CD4-positive, alpha-beta T cell (primary cell): ENCODE results near the gene DPH5. TPM values are rescaled to one million over a fixed set of nuclear protein-coding genes. Genes with fewer than 3 reads are reported as not detected.

Experiments used
- ATAC-seq: fragments of 200-7000 bp; cut with Tn5 transposase; one replicate; pipeline ENCODE4 v1.10.0; 2022; ENCODE audit warnings: mild to moderate bottlenecking; ENCODE audit not compliant: poor library complexity
- CTCF ChIA-PET: fragments of 350-600 bp; sonication (Branson Sonifier 250); formaldehyde crosslinking; loops from one replicate; lab custom pipeline; 2021; ENCODE audit warnings: antibody characterized with exemption, inconsistent platforms; lab: Charles Lee
- POLR2A ChIA-PET: fragments of 350-600 bp; sonication (Branson Sonifier 250); formaldehyde crosslinking; loops from one replicate; lab custom pipeline; 2021; ENCODE audit warnings: antibody characterized with exemption, inconsistent platforms; lab: Charles Lee
- DNase-seq, 14 experiments: peaks; one replicate each; pipeline ENCODE4 v3.0.0-alpha.2; 2013 to 2020; ENCODE audit warnings: mixed read lengths in 2 of 14
- H3K27ac ChIP-seq, 2 donors: one replicate each; pipeline versions ENCODE4 v1.5.1 to v1.7.0; 2013; ENCODE audit warnings: low read length in 2 of 2, low read depth in 1 of 2, mild to moderate bottlenecking in 1 of 2
- H3K27me3 ChIP-seq, 2 experiments: 1 replicate in 1 of 2; 2 replicates in 1 of 2; pipeline versions ENCODE4 v1.6.1 to v1.7.0; 2013; ENCODE audit warnings: low read length in 2 of 2, control low read depth in 1 of 2, mild to moderate bottlenecking in 1 of 2, moderate library complexity in 1 of 2; ENCODE audit not compliant: insufficient read depth in 2 of 2, control insufficient read depth in 1 of 2
- H3K36me3 ChIP-seq: one replicate; pipeline ENCODE4 v1.6.1; 2013; ENCODE audit warnings: low read length, control low read depth; ENCODE audit not compliant: insufficient read depth
- H3K4me1 ChIP-seq: one replicate; pipeline ENCODE4 v1.6.1; 2013; ENCODE audit warnings: low read length, control low read depth; ENCODE audit not compliant: insufficient read depth
- H3K4me3 ChIP-seq: one replicate; pipeline ENCODE4 v1.5.1; 2013; ENCODE audit warnings: mild to moderate bottlenecking, low read length, moderate library complexity
- H3K9me3 ChIP-seq, 2 experiments: 1 replicate in 1 of 2; 2 replicates in 1 of 2; pipeline versions ENCODE4 v1.6.1 to v1.7.0; 2013; ENCODE audit warnings: low read length in 2 of 2, mild to moderate bottlenecking in 2 of 2, control low read depth in 1 of 2, moderate library complexity in 1 of 2; ENCODE audit not compliant: control insufficient read depth in 1 of 2, insufficient read depth in 1 of 2
- H3K27ac Mint-ChIP-seq: one replicate; pipeline ENCODE4 v1.8.0; 2020; ENCODE audit warnings: mixed read lengths
- H3K27me3 Mint-ChIP-seq: one replicate; pipeline ENCODE4 v1.8.0; 2021; ENCODE audit warnings: mixed read lengths
- H3K36me3 Mint-ChIP-seq: one replicate; pipeline ENCODE4 v1.8.0; 2021; ENCODE audit warnings: low read depth, mixed read lengths
- H3K4me1 Mint-ChIP-seq: one replicate; pipeline ENCODE4 v1.8.0; 2021; ENCODE audit warnings: low read depth, mixed read lengths
- H3K4me3 Mint-ChIP-seq: one replicate; pipeline ENCODE4 v1.8.0; 2020; ENCODE audit warnings: mild to moderate bottlenecking, mixed read lengths
- H3K9me3 Mint-ChIP-seq: one replicate; pipeline ENCODE4 v1.8.0; 2020; ENCODE audit warnings: mixed read lengths
- CTCF ChIP-seq: fragments of 200-600 bp; IDR thresholded peaks from one replicate; pipeline ENCODE4 v1.8.0; 2022; ENCODE audit warnings: antibody characterized with exemption, mild to moderate bottlenecking
- intact Hi-C, 2 experiments: fragments of 100-400 bp; cut with DNase I in 1 of 2; cut with micrococcal nuclease in 1 of 2; formaldehyde crosslinking; loops; one replicate each; pipeline versions ENCODE4 v1.15.1 to v1.9.0; 2023 to 2025; cut with DNase I, micrococcal nuclease
- total RNA-seq, 174 experiments: library from RNA in 2 of 174; stranded (reverse) in 2 of 174; gene quantifications; one replicate each; pipeline ENCODE4 v1.2.3 and lab custom pipeline; 2021 to 2026

The DPH5 gene
- total RNA-seq, 2 experiments from 2014 or later = 31.3 to 35.4 TPM

GRCh38 chr1:100979631-100980030 lies 46.0 kb downstream of the DPH5 start:
- ChIA-PET CTCF (no interaction called here), POLR2A (interaction anchor here (1.2 kb wide), 1 partner anchor 16 kb away, joined by 4 read pairs; no protein-coding TSS in a partner anchor)
- Histone ChIP-seq H3K4me3 (no peak overlapping the region), H3K27me3 (no peaks in the 10 kb centered on the region), H3K27ac (no peak overlapping the region), H3K36me3 (peaks cover 42% of the 10 kb centered on the region), H3K4me1 (no peaks in the 10 kb centered on the region), H3K9me3 (no peaks in the 10 kb centered on the region)
- ATAC-seq (no peak), DNase-seq (no peak)
- intact Hi-C loops = no loop called here
- H3K4me3 Mint-ChIP-seq = no peak overlapping the region
- no peaks in the 10 kb centered on the region for H3K27me3 Mint-ChIP-seq
- H3K27ac Mint-ChIP-seq = no peak overlapping the region
- no peaks in the 10 kb centered on the region for H3K9me3 Mint-ChIP-seq
- peaks cover 84% of the 10 kb centered on the region for H3K36me3 Mint-ChIP-seq
- TF ChIP-seq CTCF = no peak
- H3K4me1 Mint-ChIP-seq = peaks cover 44% of the 10 kb centered on the region

- Mint-ChIP-seq H3K27me3 (no peaks in the 10 kb centered on the region), H3K4me3 (no peak overlapping the region), H3K9me3 (no peaks in the 10 kb centered on the region), H3K27ac (no peak overlapping the region), H3K36me3 (peaks cover 75% of the 10 kb centered on the region), H3K4me1 (peaks cover 47% of the 10 kb centered on the region)
- Histone ChIP-seq H3K9me3 (no peaks in the 10 kb centered on the region), H3K36me3 (peaks cover 37% of the 10 kb centered on the region), H3K4me1 (no peaks in the 10 kb centered on the region), H3K27ac (no peak overlapping the region), H3K27me3 (no peaks in the 10 kb centered on the region), H3K4me3 (no peak overlapping the region)
- ChIA-PET CTCF (no interaction called here), POLR2A (interaction anchor here (0.6 to 1.1 kb wide), 2 partner anchors 50 to 105 kb away, joined by 3 to 4 read pairs; no protein-coding TSS in a partner anchor)
- no peak for DNase-seq
- ATAC-seq = no peak
- intact Hi-C loops = no loop called here
- TF ChIP-seq CTCF = no peak
These were observed 48.6 kb downstream of the DPH5 start for GRCh38 chr1:100976936-100977335.

- H3K27me3 ChIP-seq = no peaks in the 10 kb centered on the region
- POLR2A ChIA-PET = no interaction called here
- Mint-ChIP-seq H3K4me3 (no peak overlapping the region), H3K4me1 (peaks cover 62% of the 10 kb centered on the region), H3K9me3 (no peaks in the 10 kb centered on the region), H3K27ac (no peak overlapping the region), H3K27me3 (no peaks in the 10 kb centered on the region), H3K36me3 (peaks cover 73% of the 10 kb centered on the region)
- no peak overlapping the region for H3K27ac ChIP-seq
- intact Hi-C loops = no loop called here
- H3K4me1 ChIP-seq = no peaks in the 10 kb centered on the region
- H3K9me3 ChIP-seq = no peaks in the 10 kb centered on the region
- DNase-seq = no peak
- no peak overlapping the region for H3K4me3 ChIP-seq
- H3K36me3 ChIP-seq = peaks cover 25% of the 10 kb centered on the region
- CTCF ChIA-PET = no interaction called here
- TF ChIP-seq CTCF = no peak
- no peak for ATAC-seq
These were observed 53.4 kb downstream of the DPH5 start for GRCh38 chr1:100972185-100972584.
